NCI-H82 (cell line): ENCODE measurements around the gene ANKEF1.
"Not testable (repeated sequence)": the region's sequence is repeated elsewhere in the genome, so short reads cannot be mapped to it uniquely, and the experiment has no call there.

Experiments used
- DNase-seq: peaks from one replicate; lab custom pipeline; 2025; lab: John Stamatoyannopoulos, UW

ANKEF1 gene

DNA sequence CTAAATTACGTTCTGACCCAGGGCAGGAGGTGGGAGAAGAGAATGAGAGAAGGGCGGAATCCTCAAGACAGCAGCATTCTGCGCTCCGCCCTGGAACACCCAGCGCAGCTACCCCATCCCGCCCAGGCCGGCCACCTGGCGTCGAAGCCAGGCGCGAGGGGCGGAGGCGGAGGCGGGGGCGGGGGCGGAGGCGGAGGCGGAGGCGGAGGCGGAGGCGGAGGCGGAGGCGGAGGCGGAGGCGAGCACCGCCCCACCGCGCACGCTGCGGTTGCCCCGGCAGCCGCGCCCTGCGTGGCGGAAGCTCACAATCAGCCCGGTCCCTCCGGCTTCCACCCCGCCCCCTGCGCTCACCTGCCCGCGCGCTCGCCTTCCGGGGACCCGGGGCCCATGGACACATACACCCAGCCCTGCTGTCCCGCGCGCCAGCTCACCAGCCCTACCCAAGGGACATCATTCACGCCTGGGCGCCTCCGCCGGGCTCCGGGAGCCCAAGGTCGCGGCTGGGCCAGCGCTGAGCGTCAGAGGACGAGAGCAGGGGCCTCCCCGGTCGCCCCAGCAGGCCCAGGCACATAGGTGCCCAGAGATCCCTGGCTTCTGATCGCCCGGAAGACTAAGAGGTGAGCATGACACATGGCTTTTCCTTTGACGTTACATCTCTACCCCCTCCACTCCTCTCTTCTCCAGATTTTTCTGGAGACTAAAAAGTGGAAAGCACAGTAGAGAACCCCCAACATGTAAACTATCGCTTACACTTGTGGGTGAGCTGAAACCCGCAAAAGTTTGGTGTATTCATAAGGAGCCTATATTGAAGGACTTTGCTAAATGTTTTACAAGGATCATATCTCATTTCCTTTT, at the start of gene ANKEF1:
Gene ANKEF1 (plus strand): TSS at position 271 of the 855 bp plus-strand sequence. CDS start 3,315 bp downstream, outside the sequence.
- peak; percentile 92 for DNase-seq

DNA sequence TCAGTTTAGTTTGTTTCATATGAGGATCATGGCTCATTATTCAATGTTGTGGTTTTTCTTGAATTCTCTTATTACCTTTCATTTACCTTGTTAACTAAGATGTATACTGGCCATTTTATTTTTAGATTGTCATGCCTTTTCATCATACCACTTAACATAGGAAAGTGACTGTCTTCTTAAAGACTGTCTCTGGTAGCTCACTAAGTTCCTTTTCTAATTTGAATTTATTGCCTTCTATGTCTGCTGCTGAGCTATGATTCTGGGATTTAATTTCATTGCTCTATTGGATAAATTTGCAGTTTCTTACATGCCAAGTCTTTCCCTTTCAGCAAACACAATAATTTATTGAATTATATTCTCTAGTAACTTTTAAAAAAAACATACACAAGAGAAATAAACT, 49.5 kb upstream of the ANKEF1 start:
- DNase-seq: no peak

DNA sequence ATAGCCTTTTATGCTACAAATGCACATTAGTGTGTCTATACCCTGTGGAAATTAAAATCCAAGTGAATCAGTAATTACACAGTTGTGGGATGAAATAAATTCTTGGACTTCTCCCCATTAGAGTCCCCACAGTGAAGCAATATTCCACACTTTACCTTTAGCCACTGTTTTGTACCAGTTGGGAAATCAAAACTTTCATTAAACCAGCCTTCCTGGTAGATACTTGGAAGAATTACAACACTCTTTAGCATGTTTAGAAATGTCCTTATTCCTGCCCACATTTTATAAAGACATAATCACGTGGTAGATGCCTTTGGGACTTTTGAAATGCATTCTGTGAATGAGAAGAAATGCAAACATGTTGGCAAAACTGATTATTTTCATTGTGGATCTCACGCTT, 49.0 kb upstream of the ANKEF1 start:
- DNase-seq: no peak

DNA sequence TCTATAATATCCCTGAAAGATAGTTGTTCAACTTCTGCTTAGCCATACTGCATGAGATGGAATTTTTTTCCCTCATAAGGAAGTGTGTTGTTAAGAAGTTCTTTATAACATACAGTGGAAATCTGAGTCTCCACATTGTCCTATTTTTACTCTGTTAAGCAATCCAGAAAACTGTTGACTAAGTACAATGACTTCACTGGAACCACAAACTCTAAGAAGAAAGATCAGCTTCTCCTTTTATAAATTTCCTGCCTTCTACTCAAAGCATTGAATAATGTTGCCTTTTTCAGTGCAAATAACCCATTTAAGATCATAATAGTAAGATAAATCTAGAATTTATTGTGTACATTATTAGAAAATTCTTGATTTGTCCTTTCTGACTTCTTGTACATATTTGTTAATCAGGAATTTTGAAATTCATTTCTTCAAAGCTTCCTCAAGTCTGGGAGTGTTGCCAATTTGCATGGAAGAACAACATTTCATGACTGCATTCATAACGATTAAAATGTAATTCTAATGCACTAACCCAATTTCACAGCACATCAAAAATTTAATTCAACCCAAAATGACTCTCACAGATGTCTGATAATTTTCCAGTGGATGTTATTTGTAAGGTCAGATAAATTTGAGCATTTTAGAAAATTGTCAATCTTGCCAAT, 45.6 kb upstream of the ANKEF1 start:
- no peak for DNase-seq

DNA sequence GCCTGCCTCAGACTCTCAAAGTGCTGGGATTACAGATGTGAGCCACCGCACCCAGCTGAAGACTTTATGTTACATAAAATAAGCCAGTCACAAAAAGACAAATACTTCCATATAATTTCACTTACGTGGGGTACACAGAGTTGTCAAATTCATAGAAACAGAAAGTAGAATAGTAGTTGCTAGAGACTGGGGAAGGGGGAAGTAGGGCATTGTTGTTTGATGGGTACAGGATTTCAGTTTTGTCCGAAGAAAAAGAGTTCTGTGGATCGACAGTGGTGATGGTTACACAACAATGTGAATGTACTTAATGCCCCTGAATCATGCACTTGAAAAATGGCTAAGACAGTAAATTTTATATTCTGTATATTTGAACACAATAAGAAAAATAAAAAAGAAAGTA, 41.6 kb upstream of the ANKEF1 start:
- no peak for DNase-seq

DNA sequence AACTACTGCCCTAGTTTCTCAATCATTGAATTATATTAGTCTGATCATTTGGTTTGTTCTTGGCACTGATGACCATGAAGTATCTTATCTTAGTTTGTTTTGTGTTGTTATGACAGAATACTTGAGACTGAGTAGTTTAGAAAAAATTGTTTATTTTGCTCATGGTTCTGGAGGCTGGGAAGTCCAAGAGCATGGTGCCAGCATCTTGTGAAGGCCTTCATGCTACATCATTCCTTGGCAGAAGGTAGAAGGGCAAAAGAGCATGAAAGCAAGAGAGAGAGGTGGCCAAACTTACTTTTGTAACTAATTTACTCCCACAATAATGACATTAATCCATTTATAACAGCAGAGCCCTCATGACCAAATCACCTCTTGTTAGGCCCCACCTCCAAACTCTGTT, 40.1 kb upstream of the ANKEF1 start:
- no peak for DNase-seq

DNA sequence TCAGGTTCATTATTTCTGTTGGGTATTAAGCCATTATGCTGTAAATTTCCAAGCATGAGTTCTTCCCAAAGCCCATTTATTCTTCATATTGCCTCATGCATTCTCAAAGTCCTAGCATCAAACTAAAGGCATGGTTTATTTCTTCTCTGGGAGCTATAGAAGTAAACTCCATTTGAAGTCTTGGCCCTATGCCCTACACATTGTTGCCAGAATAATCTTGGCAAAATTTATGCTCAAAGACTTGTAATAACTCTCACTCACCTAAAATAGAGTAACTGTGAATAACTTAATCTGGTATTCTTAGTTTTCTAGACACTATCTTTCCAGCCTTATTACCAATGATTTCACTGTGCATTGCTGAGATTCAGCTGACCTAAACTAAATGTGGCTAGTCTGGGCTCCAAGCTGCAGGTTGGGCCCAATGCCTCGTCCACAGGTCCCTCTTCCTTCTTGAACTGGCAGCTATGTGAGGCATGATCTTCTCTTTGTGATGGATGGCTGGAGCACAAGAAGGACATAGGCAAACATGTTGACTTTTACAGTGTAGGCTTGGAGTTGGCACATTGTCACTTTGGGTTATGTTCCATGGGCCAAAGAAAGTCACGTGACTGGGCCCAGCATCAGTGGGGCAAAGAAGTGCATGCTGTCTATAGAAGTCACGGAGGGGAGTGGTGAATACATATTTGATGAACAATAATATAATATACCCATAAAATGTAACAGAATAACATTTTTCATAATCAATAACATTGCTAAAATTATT, 39.1 kb upstream of the ANKEF1 start:
- DNase-seq: no peak

DNA sequence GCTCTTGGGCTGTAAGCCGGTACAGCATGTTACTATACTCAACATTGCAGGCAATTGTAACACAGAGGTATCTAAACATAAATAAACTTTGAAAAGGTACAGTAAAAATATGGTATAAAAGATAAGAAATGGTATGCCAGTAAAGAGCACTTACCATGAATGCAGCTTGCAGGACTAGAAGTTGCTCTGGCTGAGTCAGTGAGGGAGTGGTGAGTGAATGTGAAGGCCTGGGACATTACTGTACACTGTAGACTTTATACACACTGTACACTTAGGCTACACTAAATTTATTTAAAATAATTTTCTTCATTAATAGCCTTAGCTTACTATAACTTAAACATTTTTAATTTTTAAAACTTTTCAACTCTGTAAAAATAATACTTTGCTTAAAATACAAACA, 37.8 kb upstream of the ANKEF1 start:
- DNase-seq: no peak

DNA sequence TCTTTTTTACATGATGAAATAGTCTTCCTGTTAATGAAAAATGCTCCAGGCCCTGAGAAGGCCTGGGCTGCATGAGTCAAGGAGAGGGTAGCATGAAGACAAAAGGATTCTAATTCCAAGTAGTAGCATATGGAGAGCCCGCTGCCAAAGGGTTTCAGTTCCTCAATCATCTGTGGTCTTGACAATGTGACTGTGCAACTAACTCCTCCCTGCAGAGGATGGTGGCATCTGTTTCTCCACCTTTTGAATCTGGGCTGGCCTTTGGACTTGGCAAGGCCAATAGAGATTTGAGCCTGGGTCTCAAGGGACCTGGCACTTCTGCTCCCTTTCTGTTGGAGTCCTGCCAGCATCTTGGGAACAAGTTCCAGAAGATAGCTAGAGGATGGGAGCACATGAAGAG, 35.1 kb upstream of the ANKEF1 start:
- peak; percentile 9 for DNase-seq

DNA sequence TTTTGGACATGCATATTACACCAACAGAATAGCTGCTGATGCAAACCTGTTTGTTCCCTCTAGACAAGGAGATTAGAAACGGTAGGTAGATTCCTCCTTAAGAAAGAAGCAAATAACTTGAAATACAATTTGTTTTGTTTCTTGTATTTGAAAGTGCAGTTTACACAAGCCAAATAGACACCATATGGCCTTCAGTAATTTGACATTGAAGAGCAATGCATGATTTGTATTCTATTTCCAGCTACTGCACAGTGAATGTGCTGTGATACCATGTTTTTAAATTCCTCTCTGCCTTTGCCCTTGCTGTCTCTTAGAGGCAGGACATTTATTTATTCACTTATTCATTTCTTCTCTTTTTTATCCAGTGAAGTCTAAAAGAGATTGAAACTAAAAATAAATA, 31.9 kb upstream of the ANKEF1 start:
- no peak for DNase-seq

DNA sequence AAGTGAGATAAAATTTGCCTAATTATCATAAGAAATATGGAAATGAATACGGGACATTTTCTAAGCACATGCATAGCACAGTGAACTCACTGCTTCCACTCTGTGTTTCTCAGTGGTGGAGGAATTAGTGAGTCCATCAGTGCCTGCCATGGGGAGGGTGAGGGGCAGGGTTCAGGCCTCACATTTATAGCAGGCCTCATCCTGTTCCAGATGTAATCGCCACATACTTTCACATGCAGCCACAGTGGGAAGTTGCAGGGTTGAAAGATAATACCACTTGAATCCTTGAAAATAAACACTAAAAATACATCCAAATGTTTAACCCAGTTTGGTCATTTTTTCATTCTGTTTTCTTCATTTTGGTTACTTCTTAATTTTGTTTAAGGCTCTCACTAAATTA, 29.9 kb upstream of the ANKEF1 start:
- DNase-seq: no peak

DNA sequence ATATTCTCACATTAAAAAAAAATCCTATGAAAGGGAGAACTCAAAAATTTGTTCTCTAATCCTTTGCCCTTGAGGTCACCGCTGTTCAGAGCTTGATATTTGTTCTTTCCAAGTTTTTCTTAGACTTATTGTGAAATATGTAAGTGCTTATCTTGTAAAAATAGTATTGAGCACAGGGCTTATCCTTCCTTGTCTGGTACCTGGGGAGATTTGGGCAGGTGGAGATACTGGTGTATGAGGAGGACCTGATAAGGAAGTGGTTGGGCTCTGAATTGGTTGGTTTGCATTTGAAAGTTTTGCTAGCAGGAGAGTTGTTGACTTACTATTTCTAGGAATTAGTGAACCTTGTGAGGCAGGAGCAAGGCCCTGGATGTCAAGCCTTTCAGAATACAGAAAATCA, 28.9 kb upstream of the ANKEF1 start:
- DNase-seq: no peak

DNA sequence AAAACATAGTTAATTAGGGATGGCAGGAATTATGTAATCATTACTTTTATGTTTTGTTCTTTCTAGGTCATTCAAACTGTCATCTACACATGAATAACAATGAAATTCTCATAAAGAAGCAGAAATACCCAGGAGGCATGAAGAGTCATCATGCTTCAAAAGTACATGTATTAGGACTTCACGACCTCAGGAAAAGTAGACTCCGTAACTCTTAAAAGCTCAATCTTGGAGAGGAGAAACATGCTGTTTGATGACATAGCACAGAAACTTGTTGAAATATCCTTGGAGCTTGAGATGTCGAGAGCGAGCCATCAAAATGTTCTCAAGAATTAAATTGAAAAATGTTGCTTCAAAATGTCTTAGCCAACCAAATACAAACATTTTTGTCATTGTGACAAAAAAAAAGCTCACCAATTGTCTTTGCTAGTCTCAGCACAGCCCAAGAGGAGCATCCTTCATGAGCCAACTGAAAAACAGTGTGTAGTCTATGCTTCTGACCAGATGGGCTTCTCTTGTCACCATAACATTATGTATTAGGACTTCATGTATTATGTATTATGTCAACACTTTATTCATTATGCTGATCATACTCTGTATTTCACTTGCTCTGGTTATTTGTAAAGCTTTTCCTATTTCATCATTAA, 28.2 kb upstream of the ANKEF1 start:
- DNase-seq: no peak

DNA sequence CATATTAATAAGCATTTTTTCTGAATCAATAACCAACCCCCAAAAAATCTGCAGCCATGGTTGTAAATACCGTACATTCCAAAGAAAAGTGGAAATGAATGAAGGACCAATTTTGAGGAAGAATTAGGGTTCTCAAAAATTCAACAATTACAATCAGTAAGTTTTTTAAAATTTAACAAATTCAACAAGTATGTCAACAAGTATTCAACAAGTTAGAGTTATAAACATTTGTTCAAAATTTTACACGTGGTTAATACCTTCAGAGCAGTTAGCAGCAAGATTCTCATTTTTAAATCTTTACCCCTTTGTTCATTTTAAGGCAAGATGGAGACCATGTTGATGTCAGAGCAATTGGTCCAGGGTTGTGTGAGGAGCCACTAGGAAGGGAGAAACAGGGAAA, 27.6 kb upstream of the ANKEF1 start:
- no peak for DNase-seq

DNA sequence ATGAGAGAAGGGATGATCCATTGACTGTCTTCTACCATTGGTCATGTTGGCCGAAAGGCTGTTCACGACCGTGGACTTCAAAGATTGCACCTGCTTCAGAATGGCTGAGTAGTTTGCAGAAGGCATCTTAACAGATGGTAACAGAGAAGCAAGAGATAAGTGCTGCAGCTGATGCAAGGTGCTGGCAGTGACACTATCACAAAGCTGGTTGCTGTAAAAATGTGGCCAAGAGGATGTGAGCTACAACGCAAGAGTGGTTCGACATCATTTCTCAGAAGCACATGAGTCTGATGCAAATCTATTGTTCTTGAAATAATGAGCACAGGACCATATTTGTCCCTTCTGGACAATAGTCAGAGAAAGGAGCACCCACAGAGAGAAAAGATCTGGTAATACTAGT, 27.0 kb upstream of the ANKEF1 start:
- no peak for DNase-seq

DNA sequence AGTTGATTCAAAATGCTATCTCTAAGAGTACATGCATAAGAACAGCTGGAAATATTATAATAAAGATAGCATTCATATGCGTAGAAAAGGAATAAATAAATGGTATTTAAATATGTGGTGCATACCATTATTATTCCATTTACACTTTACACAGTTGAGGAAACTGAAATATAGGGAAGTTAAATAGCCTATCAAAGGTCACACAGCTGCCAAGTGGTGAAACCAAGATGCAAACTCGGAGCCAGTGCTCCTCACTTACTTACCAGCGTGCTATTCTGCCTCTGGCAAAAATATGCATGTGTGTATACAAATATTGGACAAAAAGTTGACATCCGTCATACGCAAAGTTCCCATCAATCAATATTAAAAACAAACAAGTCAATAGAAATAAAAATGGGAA, 22.3 kb upstream of the ANKEF1 start:
- DNase-seq: no peak

DNA sequence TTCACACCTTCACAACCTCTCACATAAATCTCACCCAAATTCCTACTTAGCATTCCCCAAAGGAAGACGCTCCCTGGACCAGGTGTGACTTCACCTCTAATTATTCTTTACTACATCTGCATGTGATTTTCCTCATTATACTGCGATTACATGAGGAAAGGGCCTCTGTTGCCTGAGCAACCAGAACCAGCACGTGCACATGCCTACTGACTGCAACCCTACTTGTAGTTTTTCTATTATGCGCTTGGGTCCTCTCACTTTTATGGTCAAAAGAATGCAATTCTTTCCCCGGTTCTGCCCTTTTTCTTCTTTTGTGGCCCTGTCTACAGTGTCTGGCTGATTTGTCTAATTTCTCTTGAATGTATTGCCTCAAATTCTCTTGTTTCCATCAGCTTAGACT, 20.4 kb upstream of the ANKEF1 start:
- DNase-seq: no peak

DNA sequence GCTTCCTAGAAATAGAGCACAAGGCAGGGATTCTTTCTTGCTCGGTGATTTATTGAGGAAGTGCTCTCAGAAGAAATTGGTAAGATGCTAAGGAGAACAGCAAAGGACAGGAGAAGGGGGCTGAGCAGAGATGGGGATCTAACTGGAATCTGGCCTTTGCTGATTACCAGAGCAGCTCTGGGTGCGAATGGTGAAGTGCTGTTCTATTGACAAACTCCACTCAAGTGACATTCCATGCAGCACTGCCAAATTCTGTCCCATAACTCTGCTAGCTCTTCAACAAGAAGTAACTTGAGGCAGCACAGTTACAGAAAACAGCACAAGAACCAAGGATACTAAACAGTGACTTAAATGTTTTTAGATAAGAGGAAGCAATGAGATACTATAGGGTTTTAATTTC, 13.8 kb upstream of the ANKEF1 start:
- no peak for DNase-seq

DNA sequence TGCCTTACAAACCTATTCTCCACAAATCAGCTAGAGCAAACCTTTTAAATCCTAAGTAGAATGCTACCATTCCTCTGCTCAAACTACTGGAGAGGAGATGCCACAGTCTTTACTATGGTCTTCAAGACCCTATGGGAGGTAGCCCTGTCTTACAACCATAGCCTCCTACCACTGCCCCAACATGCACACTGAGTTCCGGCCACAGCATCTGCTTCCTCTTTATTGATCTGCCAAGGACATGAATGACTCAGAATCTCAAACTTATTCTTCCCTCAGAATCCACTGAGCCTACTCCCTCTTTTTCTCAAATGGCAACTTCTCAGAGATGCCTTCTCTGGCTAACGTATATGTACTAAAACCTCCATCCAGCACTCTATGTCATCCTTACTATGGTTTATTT, 12.2 kb upstream of the ANKEF1 start:
- no peak for DNase-seq

DNA sequence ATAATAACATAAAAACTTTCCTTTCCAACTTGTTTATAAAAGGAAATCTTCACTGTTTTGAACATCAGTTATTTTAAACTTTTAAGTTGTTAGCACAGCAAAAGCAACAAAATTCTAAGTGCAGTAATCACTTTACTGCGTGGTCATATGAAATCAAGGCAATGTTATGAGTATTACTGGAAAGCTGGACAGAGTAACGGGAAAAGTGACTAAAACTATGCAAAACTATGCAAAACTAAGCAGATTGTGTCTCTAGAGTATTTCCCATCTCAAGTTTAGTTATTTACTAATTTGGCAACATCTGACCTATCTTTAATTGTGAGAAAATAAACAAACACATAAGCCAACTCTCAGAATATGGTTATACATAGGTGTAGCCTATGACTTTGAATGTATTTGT, 10.9 kb upstream of the ANKEF1 start:
- DNase-seq: no peak

DNA sequence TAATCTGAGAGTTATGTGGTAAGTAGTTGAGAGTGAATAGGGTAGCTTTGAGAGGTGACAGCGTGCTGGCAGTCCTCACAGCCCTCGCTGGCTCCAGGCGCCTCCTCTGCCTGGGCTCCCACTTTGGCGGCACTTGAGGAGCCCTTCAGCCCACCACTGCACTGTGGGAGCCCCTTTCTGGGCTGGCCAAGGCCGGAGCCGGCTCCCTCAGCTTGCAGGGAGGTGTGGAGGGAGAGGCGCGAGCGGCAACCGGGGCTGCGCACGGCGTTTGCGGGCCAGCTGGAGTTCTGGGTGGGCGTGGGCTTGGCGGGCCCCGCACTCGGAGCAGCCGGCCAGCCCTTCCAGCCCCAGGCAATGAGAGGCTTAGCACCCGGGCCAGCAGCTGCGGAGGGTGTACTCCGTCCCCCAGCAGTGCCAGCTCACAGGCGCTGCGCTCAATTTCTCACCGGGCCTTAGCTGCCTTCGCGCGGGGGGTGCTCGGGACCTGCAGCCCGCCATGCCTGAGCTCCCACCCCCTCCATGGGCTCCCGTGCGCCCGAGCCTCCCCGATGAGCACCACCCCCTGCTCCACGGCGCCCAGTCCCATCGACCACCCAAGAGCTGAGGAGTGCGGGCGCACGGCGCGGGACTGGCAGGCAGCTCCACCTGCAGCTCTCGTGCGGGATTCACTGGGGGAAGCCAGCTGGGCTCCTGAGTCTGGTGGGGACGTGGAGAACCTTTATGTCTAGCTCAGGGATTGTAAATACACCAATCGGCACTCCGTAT, 3.2 kb upstream of the ANKEF1 start:
- DNase-seq: not testable (repeated sequence)

DNA sequence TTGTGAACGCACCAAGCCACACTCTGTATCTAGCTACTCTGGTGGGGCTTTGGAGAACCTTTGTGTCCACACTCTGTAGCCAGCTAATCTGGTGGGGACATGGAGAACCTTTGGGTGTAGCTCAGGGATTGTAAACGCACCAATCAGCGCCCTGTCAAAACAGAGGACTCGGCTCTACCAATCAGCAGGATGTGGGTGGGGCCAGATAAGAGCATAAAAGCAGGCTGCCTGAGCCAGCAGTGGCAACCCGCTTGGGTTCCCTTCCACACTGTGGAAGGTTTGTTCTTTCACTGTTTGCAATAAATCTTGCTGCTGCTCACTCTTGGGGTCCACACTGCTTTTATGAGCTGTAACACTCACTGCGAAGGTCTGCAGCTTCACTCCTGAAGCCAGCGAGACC, 2.5 kb upstream of the ANKEF1 start:
- DNase-seq: not testable (repeated sequence)
